HEK293 (cell line): ENCODE results near the gene JMJD7.

Experiments used
- BCL11A ChIP-seq: fragments of 450-650 bp; formaldehyde crosslinking; IDR thresholded peaks from 2 replicates; pipeline ENCODE4 v1.5.1; 2016; ENCODE audit warnings: low read depth, missing biosample characterization, missing genetic modification characterization
- CTCF ChIP-seq: fragments of 450-650 bp; formaldehyde crosslinking; IDR thresholded peaks from 2 replicates; pipeline ENCODE4 v1.5.1; 2016; ENCODE audit warnings: missing biosample characterization, missing genetic modification characterization
- PRDM1 ChIP-seq: fragments of 450-650 bp; formaldehyde crosslinking; IDR thresholded peaks from 2 replicates; pipeline ENCODE4; 2016; ENCODE audit warnings: missing biosample characterization, missing genetic modification characterization
- SALL2 ChIP-seq: fragments of 450-650 bp; formaldehyde crosslinking; IDR thresholded peaks from 2 replicates; pipeline ENCODE4 v1.5.0; 2017; ENCODE audit warnings: missing biosample characterization, mild to moderate bottlenecking, missing genetic modification characterization, borderline replicate concordance
- TF ChIP-seq, protein P1 (sequence below): fragments of 450-650 bp; formaldehyde crosslinking; IDR thresholded peaks from 2 replicates; pipeline ENCODE4 v1.5.1; 2016; ENCODE audit warnings: missing biosample characterization, missing genetic modification characterization, borderline replicate concordance

GRCh38 chr15:41827880-41828806 lies at the start of gene JMJD7:
- TF ChIP-seq BCL11A (tag by site-specific recombination) (0 out of 2 replicates have a peak, but pooled peaks have one; percentile 25), CTCF (tag by site-specific recombination) (no peak), PRDM1 (no peak), SALL2 (tag by site-specific recombination) (no peak)
- TF ChIP-seq, protein P1, sequence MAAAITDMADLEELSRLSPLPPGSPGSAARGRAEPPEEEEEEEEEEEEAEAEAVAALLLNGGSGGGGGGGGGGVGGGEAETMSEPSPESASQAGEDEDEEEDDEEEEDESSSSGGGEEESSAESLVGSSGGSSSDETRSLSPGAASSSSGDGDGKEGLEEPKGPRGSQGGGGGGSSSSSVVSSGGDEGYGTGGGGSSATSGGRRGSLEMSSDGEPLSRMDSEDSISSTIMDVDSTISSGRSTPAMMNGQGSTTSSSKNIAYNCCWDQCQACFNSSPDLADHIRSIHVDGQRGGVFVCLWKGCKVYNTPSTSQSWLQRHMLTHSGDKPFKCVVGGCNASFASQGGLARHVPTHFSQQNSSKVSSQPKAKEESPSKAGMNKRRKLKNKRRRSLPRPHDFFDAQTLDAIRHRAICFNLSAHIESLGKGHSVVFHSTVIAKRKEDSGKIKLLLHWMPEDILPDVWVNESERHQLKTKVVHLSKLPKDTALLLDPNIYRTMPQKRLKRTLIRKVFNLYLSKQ (tag by site-specific recombination) = no peak
